GM23338 (cell line): ENCODE measurements around the gene RNF175. TPM values are rescaled to one million over a fixed set of nuclear protein-coding genes. Genes with fewer than 3 reads are reported as not detected.

ENCODE experiments used
- ATAC-seq: fragments of 200-7000 bp; cut with Tn5 transposase; 3 replicates; pipeline ENCODE4 v1.9.1; 2020
- DNase-seq: peaks from one replicate; pipeline ENCODE4 v3.0.0-alpha.2; 2015; ENCODE audit warnings: low spot score
- H2AFZ ChIP-seq: fragments of 200-600 bp; sonication (generic); 2 replicates; pipeline ENCODE4 v1.8.0; 2016; ENCODE audit warnings: antibody characterized with exemption, mild to moderate bottlenecking, moderate library complexity
- H3F3A ChIP-seq: fragments of 200-600 bp; sonication (generic); replicated peaks from 2 replicates; pipeline ENCODE4 v1.8.0; 2017; ENCODE audit warnings: antibody characterized with exemption, mixed run types, low read depth
- H3K27ac ChIP-seq: fragments of 200-600 bp; sonication (generic); 2 replicates; pipeline ENCODE4 v1.6.1; 2016; ENCODE audit warnings: low read depth
- H3K27me3 ChIP-seq: fragments of 200-600 bp; sonication (generic); 2 replicates; pipeline ENCODE4 v1.8.0; 2016; ENCODE audit warnings: mild to moderate bottlenecking, mixed run types, moderate library complexity; ENCODE audit not compliant: insufficient read depth
- H3K36me3 ChIP-seq: fragments of 200-600 bp; sonication (generic); 2 replicates; pipeline ENCODE4 v1.8.0; 2016; ENCODE audit warnings: mild to moderate bottlenecking; ENCODE audit not compliant: insufficient read depth
- H3K4me1 ChIP-seq: fragments of 200-600 bp; sonication (generic); 2 replicates; pipeline ENCODE4 v1.8.0; 2016; ENCODE audit warnings: mild to moderate bottlenecking, moderate library complexity; ENCODE audit not compliant: insufficient read depth
- H3K4me2 ChIP-seq: fragments of 200-600 bp; sonication (generic); 2 replicates; pipeline ENCODE4 v1.7.1; 2017; ENCODE audit warnings: mixed run types
- H3K4me3 ChIP-seq: fragments of 200-600 bp; sonication (generic); 2 replicates; pipeline ENCODE4 v1.6.1; 2016; ENCODE audit warnings: mixed run types
- H3K79me2 ChIP-seq: fragments of 200-600 bp; sonication (generic); replicated peaks from 2 replicates; pipeline ENCODE4 v1.8.0; 2017; ENCODE audit warnings: mild to moderate bottlenecking; ENCODE audit not compliant: insufficient read depth
- H3K9me2 ChIP-seq: fragments of 200-600 bp; sonication (generic); 2 replicates; pipeline ENCODE4 v1.8.0; 2017; ENCODE audit not compliant: insufficient read depth
- H4K20me1 ChIP-seq: fragments of 200-600 bp; sonication (generic); replicated peaks from 2 replicates; pipeline ENCODE4 v1.8.0; 2017; ENCODE audit warnings: mild to moderate bottlenecking; ENCODE audit not compliant: insufficient read depth
- H3K27ac Mint-ChIP-seq: 2 replicates; pipeline ENCODE4 v1.8.0; 2020; ENCODE audit warnings: inconsistent platforms, mild to moderate bottlenecking, moderate library complexity, mixed read lengths
- H3K27me3 Mint-ChIP-seq: 3 replicates; pipeline ENCODE4 v1.8.0; 2022; ENCODE audit warnings: low read depth, mild to moderate bottlenecking, moderate library complexity, mixed read lengths, inconsistent platforms; ENCODE audit not compliant: insufficient read depth, poor library complexity
- H3K36me3 Mint-ChIP-seq: 3 replicates; pipeline ENCODE4 v1.8.0; 2021; ENCODE audit warnings: low read depth, mild to moderate bottlenecking, inconsistent platforms, moderate library complexity, mixed read lengths
- H3K4me1 Mint-ChIP-seq: 3 replicates; pipeline ENCODE4 v1.8.0; 2020; ENCODE audit warnings: mild to moderate bottlenecking, inconsistent platforms, mixed read lengths
- H3K4me3 Mint-ChIP-seq: 3 replicates; pipeline ENCODE4 v1.8.0; 2021; ENCODE audit warnings: moderate library complexity, mild to moderate bottlenecking, inconsistent platforms, mixed read lengths
- H3K9me3 Mint-ChIP-seq: 3 replicates; pipeline ENCODE4 v1.8.0; 2020; ENCODE audit warnings: moderate library complexity, mild to moderate bottlenecking, inconsistent platforms, mixed read lengths
- CREB1 ChIP-seq: fragments of 250-450 bp; sonication (Bioruptor Pico); IDR thresholded peaks from 2 replicates; pipeline ENCODE4 v1.5.0; 2020; ENCODE audit warnings: low read depth, mild to moderate bottlenecking, moderate library complexity
- EZH2 ChIP-seq: fragments of 200-600 bp; sonication (generic); IDR thresholded peaks from one replicate; pipeline ENCODE4 v1.8.0; 2017; ENCODE audit warnings: antibody characterized with exemption, mild to moderate bottlenecking, low read depth; ENCODE audit not compliant: unreplicated experiment
- EZH2phosphoT487 ChIP-seq: fragments of 200-600 bp; sonication (generic); IDR thresholded peaks from one replicate; pipeline ENCODE4 v1.8.1; 2018; ENCODE audit warnings: antibody characterized with exemption; ENCODE audit not compliant: unreplicated experiment
- JUNB ChIP-seq: IDR thresholded peaks from one replicate; pipeline ENCODE4 v1.6.1; 2016; ENCODE audit warnings: antibody characterized with exemption; ENCODE audit not compliant: unreplicated experiment
- NANOG ChIP-seq: IDR thresholded peaks from 2 replicates; pipeline ENCODE4 v1.6.1; 2016; ENCODE audit warnings: antibody characterized with exemption, borderline replicate concordance
- POLR2AphosphoS5 ChIP-seq: IDR thresholded peaks from 2 replicates; pipeline ENCODE4 v1.6.1; 2016; ENCODE audit warnings: antibody characterized with exemption, low read depth
- STAT1 ChIP-seq: IDR thresholded peaks from one replicate; pipeline ENCODE4 v1.6.1; 2016; ENCODE audit warnings: antibody characterized with exemption; ENCODE audit not compliant: unreplicated experiment
- ZNF114 ChIP-seq: fragments of 250-450 bp; sonication (Bioruptor Pico); IDR thresholded peaks from 2 replicates; pipeline ENCODE4 v1.5.0; 2020; ENCODE audit warnings: mild to moderate bottlenecking, moderate library complexity
- ZNF331 ChIP-seq: fragments of 250-450 bp; sonication (Bioruptor Pico); IDR thresholded peaks from 2 replicates; pipeline ENCODE4 v1.5.0; 2020; ENCODE audit warnings: low read depth, mild to moderate bottlenecking, moderate library complexity
- polyA plus RNA-seq: library from polyadenylated mRNA; unstranded; fragments of >200 nt; fragmentation: Nextera tagmentation; extraction: Ambion mirVana; gene quantifications from 2 replicates; pipeline ENCODE4 v1.2.1, GENCODE V29; 2016
- total RNA-seq: library from RNA; depleted of rRNA; stranded (reverse); fragments of >200 nt; shearing (Covaris generic); gene quantifications from 2 replicates; pipeline ENCODE4 v1.2.3, GENCODE V29; 2014
- TF ChIP-seq, protein P1 (sequence below): IDR thresholded peaks from one replicate; pipeline ENCODE4 v1.6.1; 2018; ENCODE audit warnings: antibody characterized with exemption; ENCODE audit not compliant: unreplicated experiment
- TF ChIP-seq, protein P2 (sequence below), 2 experiments: fragments of 200-600 bp in 1 of 2; sonication (generic) in 1 of 2; conservative IDR thresholded peaks; 2 replicates each; pipeline versions ENCODE4 v1.5.1 to v1.6.1; 2016 to 2017; ENCODE audit warnings: antibody characterized with exemption in 2 of 2, low read depth in 2 of 2, mild to moderate bottlenecking in 2 of 2, moderate library complexity in 1 of 2
- TF ChIP-seq, protein P3 (sequence below): IDR thresholded peaks from 2 replicates; pipeline ENCODE4 v1.6.1; 2016; ENCODE audit warnings: antibody characterized with exemption
- TF ChIP-seq, protein P4 (sequence below): fragments of 250-450 bp; sonication (Bioruptor Pico); IDR thresholded peaks from 2 replicates; pipeline ENCODE4 v1.5.0; 2020; ENCODE audit warnings: mild to moderate bottlenecking, moderate library complexity

The RNF175 gene
- total and polyA plus RNA-seq, 2 experiments from 2014 or later: 4.7 to 4.8 TPM

DNA sequence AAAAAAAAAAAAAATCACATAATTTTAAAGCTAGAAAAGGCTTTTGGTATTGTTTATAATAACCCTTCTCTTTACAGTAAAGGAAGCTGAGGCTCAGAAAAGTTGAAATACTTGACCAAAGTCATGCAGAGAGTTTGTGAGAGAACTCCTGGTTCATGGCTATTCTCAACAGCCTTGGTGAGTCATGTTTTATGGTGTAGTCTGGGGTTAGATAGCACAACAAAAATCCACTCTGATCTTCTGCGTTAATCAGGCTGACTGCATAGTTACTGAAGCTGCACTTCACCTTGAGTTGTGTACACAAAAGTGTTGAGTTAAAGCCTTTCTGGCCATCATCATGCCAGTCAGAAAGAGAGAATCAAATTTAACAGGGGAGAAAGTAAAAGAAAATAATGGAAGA lies 48.4 kb upstream of the RNF175 start:
- Histone ChIP-seq H3K79me2 (no peaks in the 10 kb centered on the region), H3F3A (no peaks in the 10 kb centered on the region), H3K4me2 (no peak overlapping the region), H3K27ac (no peak overlapping the region), H3K9me2 (no peaks in the 10 kb centered on the region), H4K20me1 (no peaks in the 10 kb centered on the region), H3K4me3 (no peak overlapping the region), H2AFZ (no peak overlapping the region), H3K36me3 (no peaks in the 10 kb centered on the region), H3K27me3 (no peaks in the 10 kb centered on the region), H3K4me1 (peaks cover 4% of the 10 kb centered on the region)
- Mint-ChIP-seq H3K4me3 (no peak overlapping the region), H3K36me3 (peaks cover 2% of the 10 kb centered on the region; the same call in 2 of the 3 replicates), H3K9me3 (peaks cover 6% of the 10 kb centered on the region; the same call in 2 of the 3 replicates), H3K27me3 (no peaks in the 10 kb centered on the region), H3K4me1 (peaks cover 5% of the 10 kb centered on the region; the same call in 2 of the 3 replicates), H3K27ac (no peak overlapping the region)
- DNase-seq (no peak), ATAC-seq (no peak)
- TF ChIP-seq, protein P1, sequence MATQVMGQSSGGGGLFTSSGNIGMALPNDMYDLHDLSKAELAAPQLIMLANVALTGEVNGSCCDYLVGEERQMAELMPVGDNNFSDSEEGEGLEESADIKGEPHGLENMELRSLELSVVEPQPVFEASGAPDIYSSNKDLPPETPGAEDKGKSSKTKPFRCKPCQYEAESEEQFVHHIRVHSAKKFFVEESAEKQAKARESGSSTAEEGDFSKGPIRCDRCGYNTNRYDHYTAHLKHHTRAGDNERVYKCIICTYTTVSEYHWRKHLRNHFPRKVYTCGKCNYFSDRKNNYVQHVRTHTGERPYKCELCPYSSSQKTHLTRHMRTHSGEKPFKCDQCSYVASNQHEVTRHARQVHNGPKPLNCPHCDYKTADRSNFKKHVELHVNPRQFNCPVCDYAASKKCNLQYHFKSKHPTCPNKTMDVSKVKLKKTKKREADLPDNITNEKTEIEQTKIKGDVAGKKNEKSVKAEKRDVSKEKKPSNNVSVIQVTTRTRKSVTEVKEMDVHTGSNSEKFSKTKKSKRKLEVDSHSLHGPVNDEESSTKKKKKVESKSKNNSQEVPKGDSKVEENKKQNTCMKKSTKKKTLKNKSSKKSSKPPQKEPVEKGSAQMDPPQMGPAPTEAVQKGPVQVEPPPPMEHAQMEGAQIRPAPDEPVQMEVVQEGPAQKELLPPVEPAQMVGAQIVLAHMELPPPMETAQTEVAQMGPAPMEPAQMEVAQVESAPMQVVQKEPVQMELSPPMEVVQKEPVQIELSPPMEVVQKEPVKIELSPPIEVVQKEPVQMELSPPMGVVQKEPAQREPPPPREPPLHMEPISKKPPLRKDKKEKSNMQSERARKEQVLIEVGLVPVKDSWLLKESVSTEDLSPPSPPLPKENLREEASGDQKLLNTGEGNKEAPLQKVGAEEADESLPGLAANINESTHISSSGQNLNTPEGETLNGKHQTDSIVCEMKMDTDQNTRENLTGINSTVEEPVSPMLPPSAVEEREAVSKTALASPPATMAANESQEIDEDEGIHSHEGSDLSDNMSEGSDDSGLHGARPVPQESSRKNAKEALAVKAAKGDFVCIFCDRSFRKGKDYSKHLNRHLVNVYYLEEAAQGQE: no peak
- TF ChIP-seq, protein P2, sequence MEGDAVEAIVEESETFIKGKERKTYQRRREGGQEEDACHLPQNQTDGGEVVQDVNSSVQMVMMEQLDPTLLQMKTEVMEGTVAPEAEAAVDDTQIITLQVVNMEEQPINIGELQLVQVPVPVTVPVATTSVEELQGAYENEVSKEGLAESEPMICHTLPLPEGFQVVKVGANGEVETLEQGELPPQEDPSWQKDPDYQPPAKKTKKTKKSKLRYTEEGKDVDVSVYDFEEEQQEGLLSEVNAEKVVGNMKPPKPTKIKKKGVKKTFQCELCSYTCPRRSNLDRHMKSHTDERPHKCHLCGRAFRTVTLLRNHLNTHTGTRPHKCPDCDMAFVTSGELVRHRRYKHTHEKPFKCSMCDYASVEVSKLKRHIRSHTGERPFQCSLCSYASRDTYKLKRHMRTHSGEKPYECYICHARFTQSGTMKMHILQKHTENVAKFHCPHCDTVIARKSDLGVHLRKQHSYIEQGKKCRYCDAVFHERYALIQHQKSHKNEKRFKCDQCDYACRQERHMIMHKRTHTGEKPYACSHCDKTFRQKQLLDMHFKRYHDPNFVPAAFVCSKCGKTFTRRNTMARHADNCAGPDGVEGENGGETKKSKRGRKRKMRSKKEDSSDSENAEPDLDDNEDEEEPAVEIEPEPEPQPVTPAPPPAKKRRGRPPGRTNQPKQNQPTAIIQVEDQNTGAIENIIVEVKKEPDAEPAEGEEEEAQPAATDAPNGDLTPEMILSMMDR (conservative IDR thresholded peaks at IDR 0.05; ENCODE audit: low read depth in 2 of 2): no peak
- TF ChIP-seq, protein P3, sequence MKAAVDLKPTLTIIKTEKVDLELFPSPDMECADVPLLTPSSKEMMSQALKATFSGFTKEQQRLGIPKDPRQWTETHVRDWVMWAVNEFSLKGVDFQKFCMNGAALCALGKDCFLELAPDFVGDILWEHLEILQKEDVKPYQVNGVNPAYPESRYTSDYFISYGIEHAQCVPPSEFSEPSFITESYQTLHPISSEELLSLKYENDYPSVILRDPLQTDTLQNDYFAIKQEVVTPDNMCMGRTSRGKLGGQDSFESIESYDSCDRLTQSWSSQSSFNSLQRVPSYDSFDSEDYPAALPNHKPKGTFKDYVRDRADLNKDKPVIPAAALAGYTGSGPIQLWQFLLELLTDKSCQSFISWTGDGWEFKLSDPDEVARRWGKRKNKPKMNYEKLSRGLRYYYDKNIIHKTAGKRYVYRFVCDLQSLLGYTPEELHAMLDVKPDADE: no peak
- TF ChIP-seq CREB1 (CRISPR knock-in tag) (no peak), NANOG (no peak), JUNB (no peak), ZNF114 (CRISPR knock-in tag) (no peak), ZNF331 (CRISPR knock-in tag) (no peak), STAT1 (no peak), EZH2 (no peak), EZH2phosphoT487 (no peak), POLR2AphosphoS5 (no peak)
- TF ChIP-seq, protein P4, sequence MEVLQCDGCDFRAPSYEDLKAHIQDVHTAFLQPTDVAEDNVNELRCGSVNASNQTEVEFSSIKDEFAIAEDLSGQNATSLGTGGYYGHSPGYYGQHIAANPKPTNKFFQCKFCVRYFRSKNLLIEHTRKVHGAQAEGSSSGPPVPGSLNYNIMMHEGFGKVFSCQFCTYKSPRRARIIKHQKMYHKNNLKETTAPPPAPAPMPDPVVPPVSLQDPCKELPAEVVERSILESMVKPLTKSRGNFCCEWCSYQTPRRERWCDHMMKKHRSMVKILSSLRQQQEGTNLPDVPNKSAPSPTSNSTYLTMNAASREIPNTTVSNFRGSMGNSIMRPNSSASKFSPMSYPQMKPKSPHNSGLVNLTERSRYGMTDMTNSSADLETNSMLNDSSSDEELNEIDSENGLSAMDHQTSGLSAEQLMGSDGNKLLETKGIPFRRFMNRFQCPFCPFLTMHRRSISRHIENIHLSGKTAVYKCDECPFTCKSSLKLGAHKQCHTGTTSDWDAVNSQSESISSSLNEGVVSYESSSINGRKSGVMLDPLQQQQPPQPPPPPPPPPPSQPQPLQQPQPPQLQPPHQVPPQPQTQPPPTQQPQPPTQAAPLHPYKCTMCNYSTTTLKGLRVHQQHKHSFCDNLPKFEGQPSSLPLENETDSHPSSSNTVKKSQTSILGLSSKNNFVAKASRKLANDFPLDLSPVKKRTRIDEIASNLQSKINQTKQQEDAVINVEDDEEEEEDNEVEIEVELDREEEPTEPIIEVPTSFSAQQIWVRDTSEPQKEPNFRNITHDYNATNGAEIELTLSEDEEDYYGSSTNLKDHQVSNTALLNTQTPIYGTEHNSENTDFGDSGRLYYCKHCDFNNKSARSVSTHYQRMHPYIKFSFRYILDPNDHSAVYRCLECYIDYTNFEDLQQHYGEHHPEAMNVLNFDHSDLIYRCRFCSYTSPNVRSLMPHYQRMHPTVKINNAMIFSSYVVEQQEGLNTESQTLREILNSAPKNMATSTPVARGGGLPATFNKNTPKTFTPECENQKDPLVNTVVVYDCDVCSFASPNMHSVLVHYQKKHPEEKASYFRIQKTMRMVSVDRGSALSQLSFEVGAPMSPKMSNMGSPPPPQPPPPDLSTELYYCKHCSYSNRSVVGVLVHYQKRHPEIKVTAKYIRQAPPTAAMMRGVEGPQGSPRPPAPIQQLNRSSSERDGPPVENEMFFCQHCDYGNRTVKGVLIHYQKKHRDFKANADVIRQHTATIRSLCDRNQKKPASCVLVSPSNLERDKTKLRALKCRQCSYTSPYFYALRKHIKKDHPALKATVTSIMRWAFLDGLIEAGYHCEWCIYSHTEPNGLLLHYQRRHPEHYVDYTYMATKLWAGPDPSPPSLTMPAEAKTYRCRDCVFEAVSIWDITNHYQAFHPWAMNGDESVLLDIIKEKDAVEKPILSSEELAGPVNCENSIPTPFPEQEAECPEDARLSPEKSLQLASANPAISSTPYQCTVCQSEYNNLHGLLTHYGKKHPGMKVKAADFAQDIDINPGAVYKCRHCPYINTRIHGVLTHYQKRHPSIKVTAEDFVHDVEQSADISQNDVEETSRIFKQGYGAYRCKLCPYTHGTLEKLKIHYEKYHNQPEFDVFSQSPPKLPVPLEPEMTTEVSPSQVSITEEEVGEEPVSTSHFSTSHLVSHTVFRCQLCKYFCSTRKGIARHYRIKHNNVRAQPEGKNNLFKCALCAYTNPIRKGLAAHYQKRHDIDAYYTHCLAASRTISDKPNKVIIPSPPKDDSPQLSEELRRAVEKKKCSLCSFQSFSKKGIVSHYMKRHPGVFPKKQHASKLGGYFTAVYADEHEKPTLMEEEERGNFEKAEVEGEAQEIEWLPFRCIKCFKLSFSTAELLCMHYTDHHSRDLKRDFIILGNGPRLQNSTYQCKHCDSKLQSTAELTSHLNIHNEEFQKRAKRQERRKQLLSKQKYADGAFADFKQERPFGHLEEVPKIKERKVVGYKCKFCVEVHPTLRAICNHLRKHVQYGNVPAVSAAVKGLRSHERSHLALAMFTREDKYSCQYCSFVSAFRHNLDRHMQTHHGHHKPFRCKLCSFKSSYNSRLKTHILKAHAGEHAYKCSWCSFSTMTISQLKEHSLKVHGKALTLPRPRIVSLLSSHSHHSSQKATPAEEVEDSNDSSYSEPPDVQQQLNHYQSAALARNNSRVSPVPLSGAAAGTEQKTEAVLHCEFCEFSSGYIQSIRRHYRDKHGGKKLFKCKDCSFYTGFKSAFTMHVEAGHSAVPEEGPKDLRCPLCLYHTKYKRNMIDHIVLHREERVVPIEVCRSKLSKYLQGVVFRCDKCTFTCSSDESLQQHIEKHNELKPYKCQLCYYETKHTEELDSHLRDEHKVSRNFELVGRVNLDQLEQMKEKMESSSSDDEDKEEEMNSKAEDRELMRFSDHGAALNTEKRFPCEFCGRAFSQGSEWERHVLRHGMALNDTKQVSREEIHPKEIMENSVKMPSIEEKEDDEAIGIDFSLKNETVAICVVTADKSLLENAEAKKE: no peak
